HepG2 (cell line): ENCODE measurements around the gene CA9. TPM values are rescaled to one million over a fixed set of nuclear protein-coding genes. Genes with fewer than 3 reads are reported as not detected.

Experiments used
- ATAC-seq: fragments of 200-7000 bp; cut with Tn5 transposase; 3 replicates; pipeline ENCODE4 v1.9.1; 2020; ENCODE audit warnings: mild to moderate bottlenecking, moderate library complexity
- BruUV-seq: library from RNA; stranded (reverse); fragments of 400-500 nt; replicated peaks from 2 replicates; lab custom pipeline; 2021; lab: Mats Ljungman, UMichigan
- CTCF ChIA-PET: fragments of 300-600 bp; formaldehyde crosslinking; extraction: SDS; loops from one replicate; lab custom pipeline; 2021; ENCODE audit warnings: low total read pairs, inconsistent platforms, low intra/inter-chr PET ratio; lab: Yijun Ruan, JAX
- POLR2A ChIA-PET: fragments of 350-600 bp; sonication (Branson Sonifier 250); formaldehyde crosslinking; loops from one replicate; lab custom pipeline; 2020; ENCODE audit warnings: antibody characterized with exemption, inconsistent platforms; lab: Yijun Ruan, JAX
- DNase-seq: peaks from one replicate; pipeline ENCODE4 v3.0.0-alpha.2; 2015; ENCODE audit warnings: low spot score
- FAIRE-seq: peaks from 3 replicates; lab custom pipeline; 2011; peaks lifted over from hg19 to GRCh38; lab: Jason Lieb, UNC
- H2AFZ ChIP-seq: one replicate; pipeline ENCODE4 v1.6.1; 2011; ENCODE audit warnings: low read length, inconsistent platforms
- H3K27ac ChIP-seq: fragments of 300-600 bp; 3 replicates; pipeline ENCODE4 v1.8.0; 2011; ENCODE audit warnings: mixed run types, mild to moderate bottlenecking, mixed read lengths, low read length, inconsistent platforms; ENCODE audit not compliant: insufficient read depth; ENCODE audit errors: extremely low read length
- H3K27me3 ChIP-seq, 2 experiments: fragments of 200-600 bp in 1 of 2; 2 replicates in 1 of 2; 3 replicates in 1 of 2; pipeline versions ENCODE4 v1.6.0 to v1.8.0; 2011; ENCODE audit warnings: low read length in 2 of 2, mild to moderate bottlenecking in 2 of 2, moderate library complexity in 2 of 2, inconsistent platforms in 1 of 2; ENCODE audit not compliant: insufficient read depth in 2 of 2, control insufficient read depth in 1 of 2
- H3K36me3 ChIP-seq, 2 experiments: fragments of 200-600 bp in 1 of 2; replicated peaks in 1 of 2; 2 replicates in 1 of 2; 3 replicates in 1 of 2; pipeline versions ENCODE4 v1.5.1 to v1.8.0; 2011; ENCODE audit warnings: low read length in 2 of 2, inconsistent platforms in 1 of 2; ENCODE audit not compliant: insufficient read depth in 2 of 2, control insufficient read depth in 1 of 2
- H3K4me1 ChIP-seq: 2 replicates; pipeline ENCODE4 v1.5.1; 2012; ENCODE audit warnings: low read length, inconsistent platforms; ENCODE audit not compliant: insufficient read depth
- H3K4me2 ChIP-seq: 2 replicates; pipeline ENCODE4 v1.6.0; 2011; ENCODE audit warnings: low read depth, low read length, inconsistent platforms
- H3K4me3 ChIP-seq, 3 experiments: fragments of 200-600 bp in 1 of 3; sonication (generic), shearing (Covaris generic) in 1 of 3; replicated peaks in 1 of 3; 2 replicates each; pipeline ENCODE4 v1.5.1; 2011 to 2016; ENCODE audit warnings: low read length in 3 of 3, inconsistent platforms in 2 of 3, low read depth in 2 of 3, mild to moderate bottlenecking in 2 of 3, control low read depth in 1 of 3, mixed read lengths in 1 of 3; ENCODE audit not compliant: insufficient read depth in 1 of 3
- H3K79me2 ChIP-seq: one replicate; pipeline ENCODE4 v1.6.1; 2011; ENCODE audit warnings: low read length, inconsistent platforms; ENCODE audit not compliant: insufficient read depth
- H3K9ac ChIP-seq: 2 replicates; pipeline ENCODE4 v1.6.0; 2011; ENCODE audit warnings: mild to moderate bottlenecking, low read depth, low read length, inconsistent platforms; ENCODE audit not compliant: insufficient read depth
- H3K9me3 ChIP-seq: 2 replicates; pipeline ENCODE4 v1.5.1; 2012; ENCODE audit warnings: mild to moderate bottlenecking, low read length
- H4K20me1 ChIP-seq: 2 replicates; pipeline ENCODE4 v1.6.0; 2011; ENCODE audit warnings: inconsistent platforms, mild to moderate bottlenecking, low read length, moderate library complexity; ENCODE audit not compliant: insufficient read depth
- AGO1 ChIP-seq: fragments of 200-400 bp; formaldehyde crosslinking; IDR thresholded peaks from 2 replicates; pipeline ENCODE4 v1.6.1; 2017; ENCODE audit warnings: mild to moderate bottlenecking, low read depth, low read length, moderate library complexity; ENCODE audit not compliant: poor library complexity, severe bottlenecking
- ARHGAP35 ChIP-seq: sonication (generic); formaldehyde crosslinking; IDR thresholded peaks from 2 replicates; pipeline ENCODE4 v1.9.0; 2022; ENCODE audit warnings: mild to moderate bottlenecking, inconsistent platforms, moderate library complexity, missing genetic modification reagents, borderline replicate concordance
- CHD4 ChIP-seq: fragments of 200-600 bp; sonication (generic); IDR thresholded peaks from 2 replicates; pipeline ENCODE4 v1.7.0; 2017; ENCODE audit warnings: mild to moderate bottlenecking, low read length, borderline replicate concordance
- KDM3A ChIP-seq: IDR thresholded peaks from 2 replicates; pipeline ENCODE4 v1.6.1; 2018; ENCODE audit warnings: low read depth, missing compliant biosample characterization
- PAWR ChIP-seq: sonication (generic); formaldehyde crosslinking; IDR thresholded peaks from 2 replicates; pipeline ENCODE4 v1.4.0; 2020; ENCODE audit warnings: missing genetic modification reagents, mild to moderate bottlenecking, borderline replicate concordance
- ZNF101 ChIP-seq: sonication (generic); formaldehyde crosslinking; IDR thresholded peaks from 2 replicates; pipeline ENCODE4 v1.4.0; 2020; ENCODE audit warnings: mild to moderate bottlenecking, low read depth, missing genetic modification reagents, borderline replicate concordance
- WGBS: methylation state at CpG from one replicate; pipeline ENCODE4 v1.1.6; 2017; ENCODE audit warnings: low lambda C conversion rate; 5-methylcytosine and 5-hydroxymethylcytosine counted together
- in situ Hi-C: cut with HindIII; loops from 2 replicates; pipeline ENCODE4 v1.10.0; 2017; ENCODE audit warnings: low pct_unique_long_range_greater_than_20kb; ENCODE audit not compliant: extremely low pct_ligation_motif_present
- intact Hi-C: fragments of 100-400 bp; cut with micrococcal nuclease; formaldehyde crosslinking; loops from one replicate; pipeline ENCODE4 v1.10.0; 2022; ENCODE audit not compliant: unreplicated experiment
- polyA plus RNA-seq, 8 experiments: library from polyadenylated mRNA; depleted of rRNA in 3 of 8; stranded (reverse) in 7 of 8; unstranded in 1 of 8; fragments of >200 nt; fragmentation: Illumina TruSeq in 4 of 8; extraction: Trizol in 4 of 8; gene quantifications; 2 replicates each; pipeline versions ENCODE4 v1.2.1 to v1.2.3, GENCODE V29; 2011 to 2016; ENCODE audit warnings: low read depth in 4 of 8, missing spikeins in 1 of 8, mixed read lengths in 1 of 8; ENCODE audit not compliant: insufficient read depth in 1 of 8
- total RNA-seq, 5 experiments: library from RNA; depleted of rRNA; stranded (reverse); fragments of >200 nt; fragmentation: Illumina TruSeq; extraction: Trizol; gene quantifications; 2 replicates each; pipeline ENCODE4 v1.2.3, GENCODE V29; 2016; ENCODE audit warnings: low read depth in 1 of 5
- TF ChIP-seq, protein P1 (sequence below): sonication (generic); formaldehyde crosslinking; IDR thresholded peaks from 2 replicates; pipeline ENCODE4 v1.5.0; 2020; ENCODE audit warnings: missing genetic modification reagents

Gene CA9
- total and polyA plus RNA-seq, 2 of the 13 experiments (the other 11 are each of a cell fraction or from before 2014, with no cell fraction given), result 0.13 to 152 TPM

DNA sequence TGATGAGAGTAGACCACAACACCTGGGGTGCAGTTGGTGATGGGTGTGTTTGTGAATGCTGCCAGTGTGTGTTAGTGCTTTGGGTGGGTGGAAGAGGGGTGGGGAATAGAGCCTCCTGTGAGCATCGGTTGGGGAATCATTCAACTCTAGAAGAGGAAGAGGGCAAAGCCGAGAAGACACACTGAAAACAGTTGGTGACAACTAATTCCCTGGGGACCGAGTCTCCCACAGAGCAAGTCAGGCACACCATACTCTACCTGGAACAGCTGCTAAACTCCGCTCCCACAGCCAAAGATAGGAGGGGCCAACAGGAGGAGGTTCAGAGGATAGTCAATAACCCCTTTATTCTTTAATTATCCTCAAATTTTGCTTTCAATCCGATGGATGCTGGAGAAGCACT, 7.2 kb upstream of the CA9 start:
- 89% methylated on average over 5 of the region's 5 CpGs for WGBS
- Histone ChIP-seq H2AFZ (no peak overlapping the region), H3K4me3 (no peak overlapping the region), H3K4me1 (peaks cover 79% of the 10 kb centered on the region), H3K36me3 (peaks cover 2 to 4% of the 10 kb centered on the region in 2 experiments; a peak in 2 of 5 replicates), H3K4me2 (no peak overlapping the region), H3K27me3 (no peaks in the 10 kb centered on the region), H3K27ac (no peak overlapping the region), H4K20me1 (no peaks in the 10 kb centered on the region), H3K79me2 (peaks cover 10% of the 10 kb centered on the region), H3K9ac (no peak overlapping the region), H3K9me3 (no peaks in the 10 kb centered on the region)
- TF ChIP-seq ZNF101, result no peak
- TF ChIP-seq PAWR (CRISPR knock-in tag), result no peak
- TF ChIP-seq, protein P1, sequence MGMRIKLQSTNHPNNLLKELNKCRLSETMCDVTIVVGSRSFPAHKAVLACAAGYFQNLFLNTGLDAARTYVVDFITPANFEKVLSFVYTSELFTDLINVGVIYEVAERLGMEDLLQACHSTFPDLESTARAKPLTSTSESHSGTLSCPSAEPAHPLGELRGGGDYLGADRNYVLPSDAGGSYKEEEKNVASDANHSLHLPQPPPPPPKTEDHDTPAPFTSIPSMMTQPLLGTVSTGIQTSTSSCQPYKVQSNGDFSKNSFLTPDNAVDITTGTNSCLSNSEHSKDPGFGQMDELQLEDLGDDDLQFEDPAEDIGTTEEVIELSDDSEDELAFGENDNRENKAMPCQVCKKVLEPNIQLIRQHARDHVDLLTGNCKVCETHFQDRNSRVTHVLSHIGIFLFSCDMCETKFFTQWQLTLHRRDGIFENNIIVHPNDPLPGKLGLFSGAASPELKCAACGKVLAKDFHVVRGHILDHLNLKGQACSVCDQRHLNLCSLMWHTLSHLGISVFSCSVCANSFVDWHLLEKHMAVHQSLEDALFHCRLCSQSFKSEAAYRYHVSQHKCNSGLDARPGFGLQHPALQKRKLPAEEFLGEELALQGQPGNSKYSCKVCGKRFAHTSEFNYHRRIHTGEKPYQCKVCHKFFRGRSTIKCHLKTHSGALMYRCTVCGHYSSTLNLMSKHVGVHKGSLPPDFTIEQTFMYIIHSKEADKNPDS (CRISPR knock-in tag), result no peak
- TF ChIP-seq CHD4, result no peak
- TF ChIP-seq AGO1, result no peak
- no peak for TF ChIP-seq ARHGAP35
- TF ChIP-seq KDM3A, result no peak
- in situ Hi-C loops, result loop anchor here (5.0 kb wide), 1 partner anchor 61 kb away; no protein-coding TSS in a partner anchor
- intact Hi-C loops, result no loop called here
- ChIA-PET CTCF (no interaction called here), POLR2A (no interaction called here)
- no peak for DNase-seq
- no TSS peak for BruUV-seq
- no peak for FAIRE-seq
- ATAC-seq, result no peak
